Stimulated activated CD8-positive, alpha-beta memory T cell treated with anti-CD3 and anti-CD28 coated beads, Interleukin-7, amount 100 ng/mL, for 4 hours (primary cell): ENCODE results near the gene CCDC90B.
A peak's percentile ranks its signal among the peaks of the same experiment; 100 is the strongest.
"Not testable (repeated sequence)": the region's sequence is repeated elsewhere in the genome, so short reads cannot be mapped to it uniquely, and the experiment has no call there.

Source experiments
- DNase-seq, 2 donors: peaks; one replicate each; pipeline ENCODE4 v3.0.0-alpha.2; 2020; ENCODE audit warnings: low read depth in 2 of 2

Gene CCDC90B

GRCh38 chr11:83285771-83286528, at the start of gene CCDC90B:
TSS of gene CCDC90B (minus strand) at chr11:83286367. CDS start at chr11:83285972, 395 bp downstream.
- peak; percentile 89 to 92 for DNase-seq

GRCh38 chr11:83335446-83336070, 49.4 kb upstream of the CCDC90B start:
- no peak for DNase-seq

- no peak for DNase-seq
Observed at GRCh38 chr11:83330303-83330702, 44.1 kb upstream of the CCDC90B start.

GRCh38 chr11:83326326-83326725, 40.2 kb upstream of the CCDC90B start:
- DNase-seq: no peak

GRCh38 chr11:83319346-83319745, 33.2 kb upstream of the CCDC90B start:
- DNase-seq: no peak

- DNase-seq: no peak
Observed at GRCh38 chr11:83318931-83319330, 32.8 kb upstream of the CCDC90B start.

- no peak for DNase-seq
Observed at GRCh38 chr11:83317757-83318690, 31.9 kb upstream of the CCDC90B start.

- not testable (repeated sequence) for DNase-seq
Observed at GRCh38 chr11:83316897-83317268, 30.7 kb upstream of the CCDC90B start.

GRCh38 chr11:83316143-83316896, 30.2 kb upstream of the CCDC90B start:
- not testable (repeated sequence) for DNase-seq

GRCh38 chr11:83312430-83312829, 26.3 kb upstream of the CCDC90B start:
- DNase-seq: no peak

GRCh38 chr11:83311701-83312100, 25.5 kb upstream of the CCDC90B start:
- no peak for DNase-seq

GRCh38 chr11:83310718-83311117, 24.6 kb upstream of the CCDC90B start:
- DNase-seq: no peak

GRCh38 chr11:83308536-83308935, 22.4 kb upstream of the CCDC90B start:
- not testable (repeated sequence) for DNase-seq

GRCh38 chr11:83306200-83307080, 20.3 kb upstream of the CCDC90B start:
- no peak for DNase-seq

- no peak for DNase-seq
Observed at GRCh38 chr11:83303316-83303715, 17.1 kb upstream of the CCDC90B start.

- no peak for DNase-seq
Observed at GRCh38 chr11:83302151-83302550, 16.0 kb upstream of the CCDC90B start.

- DNase-seq: no peak
Observed at GRCh38 chr11:83299681-83300080, 13.5 kb upstream of the CCDC90B start.

- no peak for DNase-seq
Observed at GRCh38 chr11:83294208-83294607, 8.0 kb upstream of the CCDC90B start.

- DNase-seq: no peak
Observed at GRCh38 chr11:83293457-83293774, 7.2 kb upstream of the CCDC90B start.

- DNase-seq: no peak
Observed at GRCh38 chr11:83292709-83293456, 6.7 kb upstream of the CCDC90B start.
